Measurements from ENCODE around the gene TMEM11.

TMEM11 gene

DNA sequence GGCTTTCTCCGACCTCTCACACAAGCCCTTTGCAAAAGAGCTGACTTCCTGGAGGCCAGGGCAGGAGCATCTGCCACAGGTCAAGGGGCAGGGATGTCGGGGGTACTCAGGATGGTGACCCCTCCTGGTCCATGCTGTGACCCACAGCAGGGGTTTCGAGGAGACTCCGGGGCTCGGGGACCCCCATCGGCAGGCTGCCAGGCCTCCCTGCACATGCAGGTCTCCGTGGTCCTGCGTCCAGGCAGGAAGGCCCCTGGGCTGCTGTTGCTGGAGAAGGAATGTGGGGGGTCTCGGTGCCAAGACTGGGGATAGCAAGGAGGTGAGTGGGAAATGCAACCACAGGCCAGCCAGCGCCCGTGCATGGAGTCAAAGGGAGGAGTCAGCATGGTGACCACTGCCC is 27.6 kb upstream of the TMEM11 start:
- TF ChIP-seq, protein P1, sequence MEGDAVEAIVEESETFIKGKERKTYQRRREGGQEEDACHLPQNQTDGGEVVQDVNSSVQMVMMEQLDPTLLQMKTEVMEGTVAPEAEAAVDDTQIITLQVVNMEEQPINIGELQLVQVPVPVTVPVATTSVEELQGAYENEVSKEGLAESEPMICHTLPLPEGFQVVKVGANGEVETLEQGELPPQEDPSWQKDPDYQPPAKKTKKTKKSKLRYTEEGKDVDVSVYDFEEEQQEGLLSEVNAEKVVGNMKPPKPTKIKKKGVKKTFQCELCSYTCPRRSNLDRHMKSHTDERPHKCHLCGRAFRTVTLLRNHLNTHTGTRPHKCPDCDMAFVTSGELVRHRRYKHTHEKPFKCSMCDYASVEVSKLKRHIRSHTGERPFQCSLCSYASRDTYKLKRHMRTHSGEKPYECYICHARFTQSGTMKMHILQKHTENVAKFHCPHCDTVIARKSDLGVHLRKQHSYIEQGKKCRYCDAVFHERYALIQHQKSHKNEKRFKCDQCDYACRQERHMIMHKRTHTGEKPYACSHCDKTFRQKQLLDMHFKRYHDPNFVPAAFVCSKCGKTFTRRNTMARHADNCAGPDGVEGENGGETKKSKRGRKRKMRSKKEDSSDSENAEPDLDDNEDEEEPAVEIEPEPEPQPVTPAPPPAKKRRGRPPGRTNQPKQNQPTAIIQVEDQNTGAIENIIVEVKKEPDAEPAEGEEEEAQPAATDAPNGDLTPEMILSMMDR (IDR thresholded peaks at IDR 0.05; ENCODE audit: low read depth, low read length, missing control alignments), result no peak
- no peak for DNase-seq (ENCODE audit: extremely low read depth, low read depth)
- no peak overlapping the region for H3K4me3 ChIP-seq (replicated peaks; ENCODE audit: low read depth, low read length)

DNA sequence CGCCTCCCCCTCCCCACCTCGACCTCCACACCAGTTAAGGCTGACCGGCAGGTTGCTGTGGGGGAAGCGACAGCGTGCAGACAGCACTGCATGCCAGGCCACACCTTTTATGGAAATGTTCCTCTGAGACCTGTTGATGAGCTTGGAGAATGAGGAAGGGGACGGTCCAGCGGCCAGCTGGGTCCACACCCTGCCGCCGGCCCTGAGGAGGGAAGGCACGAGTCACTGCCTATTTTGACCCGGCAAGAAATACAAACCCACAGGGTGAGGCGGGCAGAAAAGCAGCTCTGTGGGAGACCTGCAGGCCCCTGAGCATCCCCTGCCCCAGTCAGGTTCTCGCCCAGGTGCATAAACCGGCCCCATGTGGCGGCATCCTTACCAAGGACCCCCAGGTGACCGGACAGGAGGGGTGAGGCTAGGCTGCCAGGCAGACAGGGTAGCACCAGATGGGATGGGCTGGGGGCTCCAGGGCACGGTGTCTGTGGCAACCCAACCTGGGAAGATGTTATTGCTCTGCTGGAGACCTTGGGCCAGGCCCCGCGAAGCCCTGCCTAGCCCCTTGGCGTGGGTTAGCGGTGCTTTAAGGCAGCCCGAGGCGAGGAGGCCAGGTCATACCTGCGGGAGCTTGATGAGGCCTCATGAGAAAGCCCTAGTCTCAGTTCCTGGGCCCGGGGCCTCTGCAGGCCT is 26.6 kb upstream of the TMEM11 start:
- no peak overlapping the region for H3K4me3 ChIP-seq (replicated peaks; ENCODE audit: low read depth, low read length)
- TF ChIP-seq, protein P1 (IDR thresholded peaks at IDR 0.05; ENCODE audit: low read depth, low read length, missing control alignments), result no peak
- no peak for DNase-seq (ENCODE audit: extremely low read depth, low read depth)

DNA sequence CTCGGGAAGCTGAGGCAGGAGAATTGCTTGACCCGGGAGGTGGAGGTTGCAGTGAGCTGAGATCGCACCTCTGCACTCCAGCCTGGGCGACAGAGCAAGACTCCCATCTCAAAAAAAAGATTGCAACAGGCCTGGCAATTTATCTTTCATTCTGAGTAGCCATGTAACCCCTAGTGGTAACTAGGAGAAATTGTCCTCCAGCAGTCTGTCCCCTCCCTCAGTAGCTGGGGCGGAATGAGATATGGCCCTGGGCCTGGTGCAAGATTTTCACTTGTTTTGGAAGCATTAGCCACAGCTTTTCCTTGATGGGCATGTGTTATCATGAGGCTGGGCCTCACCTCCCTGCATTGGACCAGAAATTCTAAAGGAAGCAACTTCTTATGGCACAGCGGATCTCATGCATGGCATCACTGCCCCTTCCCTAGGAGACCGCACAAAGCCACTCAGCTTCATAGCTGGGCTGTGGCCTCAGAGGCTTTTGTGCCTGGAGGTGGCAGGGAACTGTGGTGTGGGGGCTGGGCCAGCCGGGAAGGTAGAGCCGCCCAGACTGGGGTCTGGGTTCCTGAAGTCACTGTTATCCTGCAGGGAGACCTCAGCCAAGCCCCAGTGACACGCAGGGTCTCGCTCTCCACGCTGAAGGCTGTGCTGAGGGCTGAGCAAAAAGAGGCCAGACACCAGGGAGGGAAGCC is 25.9 kb upstream of the TMEM11 start:
- DNase-seq (ENCODE audit: extremely low read depth, low read depth), result no peak

GRCh38 chr17:21235921-21236320 is 22.0 kb upstream of the TMEM11 start:
- DNase-seq (ENCODE audit: extremely low read depth, low read depth), result no peak
- H3K4me3 ChIP-seq (replicated peaks; ENCODE audit: low read depth, low read length), result no peak overlapping the region
- TF ChIP-seq, protein P1 (IDR thresholded peaks at IDR 0.05; ENCODE audit: low read depth, low read length, missing control alignments), result no peak

More for the DNA sequence above, 25.9 kb upstream of the TMEM11 start:
- no peak overlapping the region for H3K4me3 ChIP-seq (replicated peaks; ENCODE audit: low read depth, low read length)
- TF ChIP-seq, protein P1 (IDR thresholded peaks at IDR 0.05; ENCODE audit: low read depth, low read length, missing control alignments), result peak; percentile 49

GRCh38 chr17:21233581-21234347 is 19.8 kb upstream of the TMEM11 start:
- TF ChIP-seq, protein P1 (IDR thresholded peaks at IDR 0.05; ENCODE audit: low read depth, low read length, missing control alignments), result no peak
- no peak overlapping the region for H3K4me3 ChIP-seq (replicated peaks; ENCODE audit: low read depth, low read length)
- DNase-seq (ENCODE audit: extremely low read depth, low read depth), result no peak

DNA sequence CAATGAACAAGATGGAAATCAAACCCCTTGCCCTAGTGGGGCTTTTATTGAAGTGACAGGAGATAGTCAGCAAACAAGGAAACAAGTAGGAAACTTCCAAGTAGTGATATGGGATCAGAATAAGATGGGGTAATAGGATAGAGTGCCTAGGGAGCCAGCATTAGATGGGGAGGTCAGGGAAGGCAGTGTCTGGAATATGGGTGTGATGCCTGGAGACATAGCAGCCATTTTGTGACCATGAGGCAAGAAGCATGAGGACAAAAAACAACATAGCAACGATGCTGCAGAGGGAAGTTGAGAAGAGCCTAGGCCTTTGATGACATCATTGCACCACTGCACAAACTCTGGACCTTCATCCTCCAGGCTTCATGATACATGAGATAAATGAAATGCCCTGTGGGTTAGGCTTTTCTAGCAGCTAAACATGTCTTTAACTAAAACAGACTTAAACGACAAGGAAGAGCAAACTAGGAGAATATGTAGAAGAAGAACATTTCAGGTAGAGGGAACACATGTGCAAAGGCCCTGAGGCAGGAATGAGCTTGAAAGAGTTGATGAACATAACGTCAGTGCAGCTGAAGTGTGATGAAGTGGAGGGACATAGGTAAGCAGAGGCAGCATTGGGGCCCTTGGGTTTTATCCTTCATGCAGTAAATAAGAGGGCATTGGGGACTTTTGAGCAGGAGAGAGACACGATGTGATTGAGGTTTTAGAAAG is 18.2 kb upstream of the TMEM11 start:
- no peak overlapping the region for H3K4me3 ChIP-seq (replicated peaks; ENCODE audit: low read depth, low read length)
- TF ChIP-seq, protein P1 (IDR thresholded peaks at IDR 0.05; ENCODE audit: low read depth, low read length, missing control alignments), result no peak
- no peak for DNase-seq (ENCODE audit: extremely low read depth, low read depth)
